GM21529 (cell line): ENCODE results near the gene TBC1D2.
"Not testable (repeated sequence)": the region's sequence is repeated elsewhere in the genome, so short reads cannot be mapped to it uniquely, and the experiment has no call there.

Source experiments
- ATAC-seq: cut with Tn5 transposase; IDR thresholded peaks from one replicate; pipeline ENCODE4 v1.9.1; 2021; ENCODE audit not compliant: unreplicated experiment

The TBC1D2 gene

DNA sequence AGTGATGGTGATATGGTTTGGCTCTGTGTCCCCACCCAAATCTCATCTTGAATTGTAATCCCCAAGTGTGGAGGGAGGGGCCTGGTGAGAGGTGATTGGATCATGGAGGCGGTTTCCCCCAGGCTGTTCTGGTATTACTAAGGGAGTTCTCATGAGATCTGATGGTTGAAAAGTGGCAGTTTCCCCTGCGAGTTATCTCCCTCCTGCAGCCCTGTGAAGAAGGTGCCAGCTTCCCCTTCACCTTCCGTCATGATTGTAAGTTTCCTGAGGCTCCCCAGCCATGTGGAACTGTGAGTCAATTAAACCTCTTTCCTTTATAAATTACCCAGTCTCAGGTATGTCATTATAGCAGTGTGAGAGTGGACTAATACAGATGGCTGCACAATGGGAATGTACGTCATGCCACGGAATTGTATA lies 80.9 kb downstream of the TBC1D2 start:
- not testable (repeated sequence) for ATAC-seq

DNA sequence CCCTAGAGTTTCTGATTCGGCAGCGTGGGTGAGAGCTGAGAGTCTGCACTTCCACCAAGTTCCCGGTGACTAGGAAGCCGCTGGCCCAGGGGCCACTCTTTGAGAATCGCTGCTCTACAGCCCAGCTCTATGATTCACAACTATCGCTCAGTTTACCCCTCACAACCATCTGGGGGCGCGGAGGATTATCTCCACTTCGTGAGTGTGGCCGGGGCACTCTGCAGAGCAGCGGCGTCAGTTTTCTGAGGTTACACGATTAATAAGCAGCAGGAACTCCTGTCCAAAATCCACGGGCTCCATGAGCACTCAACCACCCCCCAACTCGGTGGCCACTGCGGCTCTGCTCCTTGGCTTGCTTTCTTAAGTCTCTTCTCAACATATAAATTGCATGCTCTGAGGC lies 82.3 kb downstream of the TBC1D2 start:
- ATAC-seq: no peak

DNA sequence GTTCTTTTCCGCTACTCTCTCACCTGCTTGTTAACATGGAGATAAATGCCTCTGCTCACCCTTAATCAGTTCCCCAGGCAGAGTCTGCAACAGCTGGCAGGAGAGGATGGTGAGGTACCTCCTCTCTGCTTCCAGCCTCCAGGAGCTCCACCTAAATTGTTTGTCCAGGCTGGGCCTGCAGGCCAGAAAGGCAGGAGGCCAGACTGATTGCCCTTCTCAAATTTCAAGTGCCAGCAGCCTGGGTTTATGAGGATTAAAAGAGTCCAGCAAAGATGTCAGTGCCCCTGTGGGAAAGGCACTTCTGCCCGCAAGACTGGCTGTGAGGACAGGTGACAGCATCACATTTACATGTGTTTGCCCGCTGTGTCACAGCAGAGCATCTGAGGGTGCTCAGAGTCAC lies 82.8 kb downstream of the TBC1D2 start:
- no peak for ATAC-seq

GRCh38 chr9:98171176-98171925 lies 84.1 kb downstream of the TBC1D2 start:
- no peak for ATAC-seq

DNA sequence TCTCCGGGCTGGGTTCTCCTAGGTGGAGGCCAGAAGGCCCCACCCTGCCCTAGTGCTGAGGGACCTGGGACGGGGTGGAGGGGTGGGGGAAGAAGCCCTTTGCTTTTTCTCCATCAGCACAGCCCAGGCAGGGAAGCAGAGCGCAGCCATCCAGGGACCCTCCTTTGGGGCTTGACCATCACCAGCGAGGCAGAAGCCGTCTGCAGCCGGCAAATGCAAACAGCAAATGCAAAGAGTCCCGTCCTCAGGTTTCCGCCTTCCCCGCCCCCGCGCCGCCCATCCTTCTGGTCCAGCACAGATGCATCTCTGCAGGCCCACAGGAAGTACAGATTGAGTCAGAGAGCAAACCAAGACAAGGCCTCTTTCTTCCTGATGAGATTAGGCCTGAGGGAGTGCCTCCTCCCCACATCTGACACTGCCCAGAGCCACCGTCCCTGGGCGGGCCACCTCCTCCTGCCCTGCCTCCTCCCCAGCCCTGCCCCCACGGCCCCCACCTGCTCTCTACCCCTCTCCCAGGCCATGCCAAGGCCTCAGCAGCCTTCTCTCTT lies 86.4 kb downstream of the TBC1D2 start:
- peak; percentile 99 for ATAC-seq

DNA sequence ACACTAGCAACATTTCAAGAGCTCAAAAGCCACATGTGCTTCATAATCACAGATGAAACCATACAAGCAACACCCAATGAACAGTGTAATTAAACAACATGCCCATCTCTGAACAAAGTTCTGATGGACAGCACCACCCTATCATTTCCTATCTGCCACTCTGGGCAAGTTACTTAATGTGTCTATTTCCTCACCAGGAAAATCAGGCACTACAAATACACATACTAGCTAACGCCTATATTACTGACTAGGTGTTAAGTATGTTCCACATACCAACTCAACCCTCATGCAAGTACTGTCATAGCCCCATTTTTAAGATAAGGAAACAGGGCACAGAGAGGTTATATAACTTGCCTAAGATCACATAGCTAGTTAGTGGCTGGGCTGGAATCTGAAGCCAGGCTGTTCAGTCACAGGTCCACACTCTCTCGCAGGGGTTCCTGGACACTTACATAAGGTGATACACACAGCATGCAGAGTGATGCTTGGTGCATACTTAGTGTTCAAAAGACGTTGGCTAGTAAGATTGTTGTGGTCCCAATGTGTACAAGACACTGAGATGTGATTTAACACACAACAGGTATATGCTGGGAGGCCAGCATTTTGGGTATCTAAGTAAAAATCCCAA lies 87.2 kb downstream of the TBC1D2 start:
- no peak for ATAC-seq

GRCh38 chr9:98164912-98165311 lies 90.5 kb downstream of the TBC1D2 start:
- ATAC-seq: no peak

DNA sequence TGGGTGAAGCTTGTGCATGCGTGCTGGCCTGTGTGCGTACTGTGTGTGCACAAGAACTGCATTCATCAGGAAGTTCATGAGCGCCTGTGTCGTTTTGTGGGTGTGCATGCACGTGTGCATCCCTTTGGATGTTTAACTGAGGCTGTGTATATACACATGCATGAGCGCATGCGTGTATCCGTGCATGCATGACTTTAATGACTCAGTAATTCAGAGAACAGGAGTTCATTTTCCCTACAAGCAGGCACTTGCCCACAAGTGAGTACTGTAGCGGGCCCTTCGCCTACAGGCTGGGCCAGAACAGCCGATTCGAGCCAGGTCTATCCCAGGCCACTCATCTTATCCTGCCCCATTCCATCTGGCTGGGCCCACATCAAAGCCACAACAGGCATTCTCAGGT lies 92.8 kb downstream of the TBC1D2 start:
- no peak for ATAC-seq

- no peak for ATAC-seq
These were observed 93.6 kb downstream of the TBC1D2 start for GRCh38 chr9:98161851-98162250.

GRCh38 chr9:98159790-98160189 lies 95.7 kb downstream of the TBC1D2 start:
- no peak for ATAC-seq

- no peak for ATAC-seq
These were observed 96.1 kb downstream of the TBC1D2 start for GRCh38 chr9:98159301-98159700.

DNA sequence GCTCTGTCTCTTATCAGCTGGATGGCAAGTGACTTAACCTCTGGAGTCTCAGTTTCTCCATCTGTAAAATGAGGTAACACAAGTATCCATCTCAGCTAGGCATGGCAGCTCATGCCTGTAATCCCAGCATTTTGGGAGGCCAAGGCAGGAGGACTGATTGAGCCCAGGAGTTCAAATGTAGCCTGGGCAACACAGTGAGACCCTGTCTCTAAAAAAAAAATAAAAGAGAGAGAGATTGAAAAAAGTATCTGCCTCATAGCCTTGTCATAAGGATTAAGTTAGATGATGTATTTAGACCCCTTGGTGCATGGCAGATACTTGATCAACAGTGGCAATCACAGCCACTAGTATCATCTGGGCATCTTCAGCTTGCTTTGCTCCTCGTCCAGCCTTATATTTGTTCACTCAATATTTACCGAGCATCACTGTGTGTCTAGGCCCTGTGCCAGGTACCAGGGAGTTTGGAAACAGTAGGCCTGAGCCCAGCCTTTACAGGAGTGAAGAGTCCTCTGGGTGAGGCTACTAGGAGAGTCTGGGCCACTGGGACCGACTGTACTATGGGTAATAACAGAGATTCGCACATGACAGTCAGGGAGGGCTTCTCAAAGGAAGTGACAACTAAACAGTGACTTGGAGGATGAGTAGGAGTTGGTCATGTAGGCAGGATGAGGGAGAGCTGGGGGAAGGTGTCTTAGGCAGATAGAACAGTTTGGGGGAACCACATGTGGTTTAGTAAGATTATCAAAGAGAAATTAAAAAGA lies 97.2 kb downstream of the TBC1D2 start:
- ATAC-seq: no peak

DNA sequence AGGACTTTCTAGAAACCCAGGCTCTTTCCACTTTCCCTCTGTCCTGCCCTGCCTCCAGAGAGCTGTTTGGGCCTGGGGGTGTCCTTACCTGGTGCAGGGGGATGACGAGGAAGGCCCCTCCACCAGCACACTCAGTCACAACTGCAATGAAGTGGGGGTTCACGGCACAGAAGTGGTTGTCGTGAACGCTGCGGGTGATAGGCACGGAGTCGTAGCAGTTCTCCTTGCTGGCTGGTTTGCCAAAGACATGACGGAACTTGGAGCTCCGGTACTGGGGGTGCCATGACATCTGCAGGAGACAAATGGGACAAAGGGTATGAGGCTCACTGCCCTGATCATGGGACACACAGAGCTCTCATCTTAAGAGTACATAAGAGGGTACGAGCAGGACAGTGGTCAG lies 98.1 kb downstream of the TBC1D2 start:
- no peak for ATAC-seq

DNA sequence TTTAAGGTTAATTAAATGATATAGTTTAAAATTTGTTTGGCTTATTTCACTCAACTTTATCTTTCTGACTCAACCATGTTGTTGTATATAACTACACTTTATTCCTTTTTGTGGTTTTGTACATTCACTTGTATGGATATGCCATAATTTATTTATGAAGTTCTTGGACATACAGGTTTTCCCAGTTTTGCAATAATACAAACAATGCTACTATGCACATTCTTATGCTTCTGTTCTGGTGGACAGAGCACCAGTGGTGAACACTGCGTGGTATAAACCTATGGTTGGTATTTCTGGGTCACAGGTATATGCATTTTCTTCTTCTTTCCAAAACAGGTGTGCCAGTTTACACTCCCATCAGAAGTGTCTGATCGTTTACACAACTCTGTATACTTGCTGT lies 100.8 kb downstream of the TBC1D2 start:
- ATAC-seq: no peak

DNA sequence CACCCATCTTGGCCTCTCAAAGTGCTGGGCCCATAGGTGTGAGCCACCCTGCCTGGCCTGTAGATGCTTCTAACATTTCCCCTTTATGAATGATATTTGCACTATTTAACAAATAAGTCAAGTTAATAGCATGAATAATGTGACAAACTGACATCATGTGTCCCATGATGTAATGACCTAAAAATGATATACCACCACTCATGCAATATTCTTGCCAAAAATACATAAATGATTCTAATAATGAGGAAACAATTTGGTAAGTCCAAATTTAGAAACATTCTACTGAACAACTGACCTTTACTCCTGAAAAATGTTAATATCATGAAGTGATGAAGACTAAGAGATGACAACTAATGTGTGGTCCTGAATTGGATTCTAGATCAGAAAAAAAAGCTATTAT lies 102.9 kb downstream of the TBC1D2 start:
- no peak for ATAC-seq

GRCh38 chr9:98150721-98151120 lies 104.7 kb downstream of the TBC1D2 start:
- no peak for ATAC-seq

- ATAC-seq: no peak
These were observed 105.3 kb downstream of the TBC1D2 start for GRCh38 chr9:98150164-98150563.

DNA sequence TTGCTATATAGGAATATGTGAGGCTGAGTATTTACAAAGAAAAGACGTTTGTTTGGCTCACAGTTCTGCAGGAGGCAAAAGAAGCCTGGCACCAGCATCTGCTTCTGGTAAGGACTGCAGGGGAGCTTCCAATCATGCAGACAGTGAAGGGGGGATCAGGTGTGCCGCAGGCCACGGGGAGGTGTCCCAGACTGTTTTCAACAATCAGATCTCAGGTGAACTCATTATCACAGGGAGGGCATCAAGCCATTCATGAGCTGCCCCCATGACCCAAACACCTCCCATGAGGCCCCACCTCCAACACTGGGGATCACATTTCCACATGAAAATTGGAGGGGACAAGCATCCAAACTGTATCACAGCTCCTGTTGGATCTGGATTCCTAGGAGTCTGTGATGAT lies 106.0 kb downstream of the TBC1D2 start:
- ATAC-seq: no peak
